Endothelial cell of umbilical vein (primary cell): ENCODE results near the gene CSNK1G2.

ENCODE experiments used
- POLR2A ChIP-seq: IDR thresholded peaks from 2 replicates; pipeline ENCODE4 v1.6.1; 2012; ENCODE audit warnings: low read depth, mild to moderate bottlenecking, control low read depth, low read length
- TF ChIP-seq, protein P1 (sequence below), 2 donors: IDR thresholded peaks; 1 replicate in 1 of 2; 2 replicates in 1 of 2; pipeline ENCODE4 v1.5.1; 2011; ENCODE audit warnings: low read length in 2 of 2, mild to moderate bottlenecking in 2 of 2, moderate library complexity in 2 of 2, control low read depth in 1 of 2, inconsistent platforms in 1 of 2, low read depth in 1 of 2; ENCODE audit not compliant: insufficient read depth in 1 of 2; ENCODE audit errors: extremely low read depth in 1 of 2

DNA sequence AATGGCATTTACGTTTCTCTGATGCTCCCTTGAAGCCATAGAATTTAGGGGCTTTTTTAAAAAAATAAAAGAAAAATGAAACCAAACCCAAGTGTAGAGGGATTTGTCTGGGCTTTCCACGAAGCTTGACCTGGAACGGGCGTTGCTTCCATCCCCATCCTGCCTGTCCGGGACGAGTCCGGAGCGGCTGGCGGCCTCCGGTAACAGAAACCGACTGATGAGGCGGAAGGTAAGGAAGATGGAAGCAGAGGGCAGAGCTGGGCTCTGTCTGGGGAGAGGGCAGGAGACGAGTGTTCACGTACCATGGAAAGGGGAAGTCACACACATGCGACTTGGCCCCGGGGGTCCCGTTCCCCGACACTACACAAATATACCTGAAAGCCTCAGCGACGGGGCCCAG, 40.3 kb downstream of the CSNK1G2 start:
- TF ChIP-seq, protein P1, sequence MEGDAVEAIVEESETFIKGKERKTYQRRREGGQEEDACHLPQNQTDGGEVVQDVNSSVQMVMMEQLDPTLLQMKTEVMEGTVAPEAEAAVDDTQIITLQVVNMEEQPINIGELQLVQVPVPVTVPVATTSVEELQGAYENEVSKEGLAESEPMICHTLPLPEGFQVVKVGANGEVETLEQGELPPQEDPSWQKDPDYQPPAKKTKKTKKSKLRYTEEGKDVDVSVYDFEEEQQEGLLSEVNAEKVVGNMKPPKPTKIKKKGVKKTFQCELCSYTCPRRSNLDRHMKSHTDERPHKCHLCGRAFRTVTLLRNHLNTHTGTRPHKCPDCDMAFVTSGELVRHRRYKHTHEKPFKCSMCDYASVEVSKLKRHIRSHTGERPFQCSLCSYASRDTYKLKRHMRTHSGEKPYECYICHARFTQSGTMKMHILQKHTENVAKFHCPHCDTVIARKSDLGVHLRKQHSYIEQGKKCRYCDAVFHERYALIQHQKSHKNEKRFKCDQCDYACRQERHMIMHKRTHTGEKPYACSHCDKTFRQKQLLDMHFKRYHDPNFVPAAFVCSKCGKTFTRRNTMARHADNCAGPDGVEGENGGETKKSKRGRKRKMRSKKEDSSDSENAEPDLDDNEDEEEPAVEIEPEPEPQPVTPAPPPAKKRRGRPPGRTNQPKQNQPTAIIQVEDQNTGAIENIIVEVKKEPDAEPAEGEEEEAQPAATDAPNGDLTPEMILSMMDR (IDR thresholded peaks at IDR 0.05; ENCODE audit: extremely low read depth in 1 of 2, insufficient read depth in 1 of 2, low read depth in 1 of 2, low read length in 2 of 2) = no peak
- TF ChIP-seq POLR2A = no peak
